Activated T-helper 2 cell treated with anti-CD3 and anti-CD28 coated beads, Interferon-gamma antibody, Interleukin-2, Interleukin-4, amounts not matched to agents 10 μg/mL and 5 μg/mL and 100 μg/mL, durations not matched to agents 14 hours and 24 hours and 36 hours (primary cell): ENCODE results near the gene SPCS3. TPM values are rescaled to one million over a fixed set of nuclear protein-coding genes. Genes with fewer than 3 reads are reported as not detected.

Experiments used
- DNase-seq: peaks from one replicate; pipeline ENCODE4 v3.0.0; 2021; ENCODE audit warnings: low spot score
- H3K27ac Mint-ChIP-seq: one replicate; pipeline ENCODE4 v1.8.0; 2021; ENCODE audit warnings: mixed read lengths
- H3K27me3 Mint-ChIP-seq: one replicate; pipeline ENCODE4 v1.8.0; 2021; ENCODE audit warnings: low read depth, mixed read lengths
- H3K36me3 Mint-ChIP-seq: one replicate; pipeline ENCODE4 v1.8.0; 2021; ENCODE audit warnings: low read depth, mixed read lengths
- H3K4me1 Mint-ChIP-seq: one replicate; pipeline ENCODE4 v1.8.0; 2021; ENCODE audit warnings: low read depth, mixed read lengths
- H3K4me3 Mint-ChIP-seq: one replicate; pipeline ENCODE4 v1.8.0; 2021; ENCODE audit warnings: low read depth, mild to moderate bottlenecking, moderate library complexity, mixed read lengths
- H3K9me3 Mint-ChIP-seq: one replicate; pipeline ENCODE4 v1.8.0; 2021; ENCODE audit warnings: mixed read lengths
- intact Hi-C: fragments of 100-400 bp; cut with micrococcal nuclease; formaldehyde crosslinking; loops from one replicate; pipeline ENCODE4 v1.15.1; 2023
- total RNA-seq: library from RNA; stranded (reverse); gene quantifications from 2 replicates; pipeline ENCODE4 v1.2.3, GENCODE V29; 2022

The SPCS3 gene
- total RNA-seq, 1 donor from 2014 or later = 208 TPM

- no peak for DNase-seq
- intact Hi-C loops = no loop called here
- Mint-ChIP-seq H3K27me3 (no peaks in the 10 kb centered on the region), H3K4me3 (no peak overlapping the region), H3K36me3 (no peaks in the 10 kb centered on the region), H3K27ac (no peak overlapping the region), H3K4me1 (no peaks in the 10 kb centered on the region), H3K9me3 (no peaks in the 10 kb centered on the region)
Observed at GRCh38 chr4:176363072-176363471, 43.3 kb downstream of the SPCS3 start.

GRCh38 chr4:176367771-176368465 is 48.2 kb downstream of the SPCS3 start:
- intact Hi-C loops = no loop called here
- no peaks in the 10 kb centered on the region for H3K36me3 Mint-ChIP-seq
- no peak for DNase-seq
- H3K9me3 Mint-ChIP-seq = no peaks in the 10 kb centered on the region
- no peak overlapping the region for H3K27ac Mint-ChIP-seq
- no peak overlapping the region for H3K4me3 Mint-ChIP-seq
- H3K27me3 Mint-ChIP-seq = no peaks in the 10 kb centered on the region
- no peaks in the 10 kb centered on the region for H3K4me1 Mint-ChIP-seq

GRCh38 chr4:176376032-176376614 is 56.4 kb downstream of the SPCS3 start:
- H3K27ac Mint-ChIP-seq = no peak overlapping the region
- no peak for DNase-seq
- peaks cover 6% of the 10 kb centered on the region for H3K27me3 Mint-ChIP-seq
- intact Hi-C loops = loop anchor here (2.0 kb wide), 1 partner anchor 415 kb away; no protein-coding TSS in a partner anchor
- no peaks in the 10 kb centered on the region for H3K36me3 Mint-ChIP-seq
- no peaks in the 10 kb centered on the region for H3K4me1 Mint-ChIP-seq
- no peaks in the 10 kb centered on the region for H3K9me3 Mint-ChIP-seq
- H3K4me3 Mint-ChIP-seq = no peak overlapping the region

GRCh38 chr4:176377780-176378179 is 58.0 kb downstream of the SPCS3 start:
- no peaks in the 10 kb centered on the region for H3K4me1 Mint-ChIP-seq
- H3K4me3 Mint-ChIP-seq = no peak overlapping the region
- H3K27me3 Mint-ChIP-seq = peaks cover 6% of the 10 kb centered on the region
- no peaks in the 10 kb centered on the region for H3K36me3 Mint-ChIP-seq
- H3K27ac Mint-ChIP-seq = no peak overlapping the region
- intact Hi-C loops = loop anchor here (1.0 to 2.0 kb wide), 2 partner anchors 413 to 670 kb away; no protein-coding TSS in a partner anchor
- DNase-seq = no peak
- no peaks in the 10 kb centered on the region for H3K9me3 Mint-ChIP-seq

GRCh38 chr4:176380352-176381157 is 60.8 kb downstream of the SPCS3 start:
- intact Hi-C loops = no loop called here
- Mint-ChIP-seq H3K9me3 (no peaks in the 10 kb centered on the region), H3K27ac (no peak overlapping the region), H3K27me3 (peaks cover 9% of the 10 kb centered on the region), H3K4me1 (no peaks in the 10 kb centered on the region), H3K4me3 (no peak overlapping the region), H3K36me3 (no peaks in the 10 kb centered on the region)
- DNase-seq = no peak

Other genes starting within 250 kb of the SPCS3 start
- gene SPATA4, start 124.4 kb upstream of the SPCS3 start, total RNA-seq = not detected in 2 replicates
- not detected in 2 replicates for gene ASB5, start 50.7 kb upstream of the SPCS3 start, total RNA-seq